GM12864 (cell line): ENCODE results near the gene AKR1C2.

ENCODE experiments used
- DNase-seq: peaks from one replicate; pipeline ENCODE4 v3.0.0-alpha.2; 2011; ENCODE audit warnings: low read depth
- H3K4me3 ChIP-seq: 2 replicates; pipeline ENCODE4 v1.5.1; 2011; ENCODE audit warnings: mild to moderate bottlenecking, low read depth, low read length, control low read depth
- CTCF ChIP-seq: IDR thresholded peaks from 2 replicates; pipeline ENCODE4 v1.5.1; 2011; ENCODE audit warnings: low read depth, mild to moderate bottlenecking, moderate library complexity, low read length, control low read depth, inconsistent platforms; ENCODE audit errors: missing control alignments

AKR1C2 gene

GRCh38 chr10:4939224-4940072 lies 64.2 kb downstream of the AKR1C2 start:
- no peak for DNase-seq
- TF ChIP-seq CTCF: no peak
- no peak overlapping the region for H3K4me3 ChIP-seq
